Right lobe of liver (tissue), 6 donors: ENCODE results near the gene SPAG6. TPM values are rescaled to one million over a fixed set of nuclear protein-coding genes. Genes with fewer than 3 reads are reported as not detected.
A peak's percentile ranks its signal among the peaks of the same experiment; 100 is the strongest.

Experiments
- ATAC-seq, 4 donors: fragments of 200-7000 bp; cut with Tn5 transposase; one replicate each; pipeline ENCODE4 v1.9.1; 2020; ENCODE audit warnings: mild to moderate bottlenecking in 4 of 4, moderate library complexity in 4 of 4
- DNase-seq, 3 donors: peaks; one replicate each; pipeline ENCODE4 v3.0.0-alpha.2; 2020
- H3K27ac ChIP-seq, 3 donors: fragments of 200-600 bp; one replicate each; pipeline ENCODE4 v1.8.0; 2022
- H3K27me3 ChIP-seq, 2 donors: fragments of 200-600 bp; one replicate each; pipeline ENCODE4 v1.8.0; 2022
- H3K36me3 ChIP-seq, 4 donors: fragments of 200-600 bp; sonication (generic) in 1 of 4; one replicate each; pipeline versions ENCODE4 v1.5.1 to v1.8.0; 2017 to 2022; ENCODE audit warnings: control low read depth in 1 of 4
- H3K4me1 ChIP-seq, 4 donors: fragments of 200-600 bp; sonication (generic) in 1 of 4; one replicate each; pipeline versions ENCODE4 v1.5.1 to v1.8.0; 2017 to 2022; ENCODE audit warnings: control low read depth in 1 of 4
- H3K4me3 ChIP-seq, 3 donors: fragments of 200-600 bp; one replicate each; pipeline ENCODE4 v1.8.0; 2022
- H3K9me3 ChIP-seq, 4 donors: fragments of 200-600 bp; sonication (generic) in 1 of 4; one replicate each; pipeline versions ENCODE4 v1.5.1 to v1.8.0; 2017 to 2022; ENCODE audit warnings: control low read depth in 1 of 4
- CTCF ChIP-seq, 4 donors: fragments of 200-600 bp in 3 of 4; fragments of 450-650 bp in 1 of 4; IDR thresholded peaks; one replicate each; pipeline versions ENCODE4 v1.5.1 to v1.8.0; 2016 to 2022; ENCODE audit warnings: antibody characterized with exemption in 4 of 4, mild to moderate bottlenecking in 2 of 4
- POLR2A ChIP-seq: fragments of 450-650 bp; IDR thresholded peaks from one replicate; pipeline ENCODE4 v1.6.1; 2017; ENCODE audit warnings: antibody characterized with exemption, mild to moderate bottlenecking
- WGBS: methylation state at CpG from one replicate; pipeline ENCODE4 v1.1.6; 2018; ENCODE audit warnings: low coverage, low lambda C conversion rate; ENCODE audit not compliant: insufficient coverage; ENCODE audit errors: missing lambda C conversion rate; 5-methylcytosine and 5-hydroxymethylcytosine counted together
- intact Hi-C, 2 donors: fragments of 100-400 bp; cut with DNase I; formaldehyde crosslinking; loops; one replicate each; pipeline versions ENCODE4 v1.11.2 to v1.14.1; 2022
- total RNA-seq, 6 experiments: library from RNA; depleted of rRNA in 2 of 6; stranded (reverse); fragments of >200 nt in 2 of 6; fragmentation: NEBNext Ultra II Directional in 3 of 6; extraction: Animal tissue kit (Norgen Biotek cat#: 25700) in 3 of 6; gene quantifications; one replicate each; pipeline versions ENCODE4 v1.1.0 to v1.2.4, GENCODE V29; 2016 to 2023
- donor health status: DM: no; HTN: yes; CAD: no.
- donor health status: DM: no; HTN: no; CAD: no.
- donor health status: DM: no; HTN: no; CAD: no.
- donor health status: DM: no; HTN: yes; CAD: no.
- donor health status: DM: no; HTN: yes; CAD: no.

The SPAG6 gene
- total RNA-seq, 6 experiments from 2014 or later, result not detected

DNA sequence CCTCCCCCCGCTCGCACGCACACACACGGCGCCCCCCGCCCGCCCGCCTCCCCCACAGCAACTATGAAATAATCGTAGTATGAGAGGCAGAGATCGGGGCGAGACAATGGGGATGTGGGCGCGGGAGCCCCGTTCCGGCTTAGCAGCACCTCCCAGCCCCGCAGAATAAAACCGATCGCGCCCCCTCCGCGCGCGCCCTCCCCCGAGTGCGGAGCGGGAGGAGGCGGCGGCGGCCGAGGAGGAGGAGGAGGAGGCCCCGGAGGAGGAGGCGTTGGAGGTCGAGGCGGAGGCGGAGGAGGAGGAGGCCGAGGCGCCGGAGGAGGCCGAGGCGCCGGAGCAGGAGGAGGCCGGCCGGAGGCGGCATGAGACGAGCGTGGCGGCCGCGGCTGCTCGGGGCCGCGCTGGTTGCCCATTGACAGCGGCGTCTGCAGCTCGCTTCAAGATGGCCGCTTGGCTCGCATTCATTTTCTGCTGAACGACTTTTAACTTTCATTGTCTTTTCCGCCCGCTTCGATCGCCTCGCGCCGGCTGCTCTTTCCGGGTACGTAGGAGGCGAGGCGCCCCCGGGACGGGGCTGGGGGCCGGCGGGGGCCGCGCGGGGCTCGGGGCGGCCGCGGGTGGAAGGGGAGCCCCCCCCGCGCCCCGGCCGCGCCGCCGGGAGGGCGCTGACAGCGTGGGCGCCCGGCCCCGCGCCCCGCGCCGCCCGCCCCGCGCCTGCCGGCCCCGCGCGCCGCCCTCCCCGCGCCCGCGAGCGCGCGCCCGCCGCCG lies 24.0 kb upstream of the SPAG6 start:
- H3K4me3 ChIP-seq, result peak overlapping the region; percentile 77 to 86 (median 80)
- H3K9me3 ChIP-seq, result no peaks in the 10 kb centered on the region
- peaks cover 0 to 45% (median 3%) of the 10 kb centered on the region in 4 donors for H3K4me1 ChIP-seq
- 0% methylated on average over 36 of the region's 114 CpGs for WGBS
- peak; percentile 65 to 82 (median 72) for DNase-seq
- H3K27me3 ChIP-seq, result no peaks in the 10 kb centered on the region
- peak overlapping the region; percentile 89 to 91 (median 90) for H3K27ac ChIP-seq
- no peaks in the 10 kb centered on the region for H3K36me3 ChIP-seq
- intact Hi-C loops, result no loop called here
- TF ChIP-seq CTCF (IDR thresholded peaks at IDR 0.05) (no peak), POLR2A (peak; percentile 59)
- peak; percentile 15 to 49 (median 42) for ATAC-seq

GRCh38 chr10:22321924-22322640 lies 23.2 kb upstream of the SPAG6 start:
- peak in 1 of 4 donors; percentile 0 for ATAC-seq
- Histone ChIP-seq H3K36me3 (no peaks in the 10 kb centered on the region), H3K9me3 (no peaks in the 10 kb centered on the region), H3K27ac (no peak overlapping the region), H3K4me3 (peak overlapping the region; percentile 60 to 65 (median 62)), H3K4me1 (peaks cover 0 to 43% (median 3%) of the 10 kb centered on the region in 4 donors), H3K27me3 (no peaks in the 10 kb centered on the region)
- DNase-seq, result peak in 2 of 3 donors; percentile 30 to 53
- TF ChIP-seq CTCF (IDR thresholded peaks at IDR 0.05) (no peak), POLR2A (no peak)
- under 1% methylated on average over 11 of the region's 57 CpGs for WGBS
- intact Hi-C loops, result no loop called here

DNA sequence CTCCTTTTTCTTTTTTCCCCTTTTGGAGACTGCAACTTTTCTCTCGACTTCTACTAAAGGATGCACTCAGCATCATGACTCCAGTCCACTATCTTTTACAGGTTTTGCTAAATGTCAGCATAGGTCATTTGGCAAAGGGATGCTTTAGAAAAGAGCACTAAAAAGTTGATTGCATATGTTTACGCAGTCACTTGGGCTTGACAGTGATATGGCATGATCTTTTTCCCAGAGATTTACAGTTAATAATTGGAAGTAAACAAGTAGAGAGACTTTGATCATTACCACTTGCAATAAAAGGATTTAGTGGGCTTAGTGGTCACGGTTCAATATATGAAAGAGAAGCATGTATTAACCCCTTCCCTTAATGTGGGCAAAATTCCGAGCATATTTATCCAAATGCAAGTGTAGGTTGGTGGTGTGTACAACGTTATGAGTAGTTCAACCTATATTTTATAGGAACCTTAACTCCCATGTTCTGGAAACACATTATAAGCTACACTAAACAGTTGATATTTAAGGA lies 22.6 kb upstream of the SPAG6 start:
- H3K27ac ChIP-seq, result no peak overlapping the region
- peaks cover 0 to 4% (median under 1%) of the 10 kb centered on the region in 4 donors for H3K36me3 ChIP-seq
- intact Hi-C loops, result no loop called here
- no peaks in the 10 kb centered on the region for H3K9me3 ChIP-seq
- WGBS, result 56% methylated on average over 5 of the region's 5 CpGs
- ATAC-seq, result no peak
- H3K4me1 ChIP-seq, result peaks cover 0 to 36% (median 0%) of the 10 kb centered on the region in 4 donors
- H3K4me3 ChIP-seq, result peak overlapping the region; percentile 60 to 65 (median 62)
- no peak for DNase-seq
- no peaks in the 10 kb centered on the region for H3K27me3 ChIP-seq
- no peak for TF ChIP-seq CTCF (IDR thresholded peaks at IDR 0.05)
- TF ChIP-seq POLR2A, result no peak

DNA sequence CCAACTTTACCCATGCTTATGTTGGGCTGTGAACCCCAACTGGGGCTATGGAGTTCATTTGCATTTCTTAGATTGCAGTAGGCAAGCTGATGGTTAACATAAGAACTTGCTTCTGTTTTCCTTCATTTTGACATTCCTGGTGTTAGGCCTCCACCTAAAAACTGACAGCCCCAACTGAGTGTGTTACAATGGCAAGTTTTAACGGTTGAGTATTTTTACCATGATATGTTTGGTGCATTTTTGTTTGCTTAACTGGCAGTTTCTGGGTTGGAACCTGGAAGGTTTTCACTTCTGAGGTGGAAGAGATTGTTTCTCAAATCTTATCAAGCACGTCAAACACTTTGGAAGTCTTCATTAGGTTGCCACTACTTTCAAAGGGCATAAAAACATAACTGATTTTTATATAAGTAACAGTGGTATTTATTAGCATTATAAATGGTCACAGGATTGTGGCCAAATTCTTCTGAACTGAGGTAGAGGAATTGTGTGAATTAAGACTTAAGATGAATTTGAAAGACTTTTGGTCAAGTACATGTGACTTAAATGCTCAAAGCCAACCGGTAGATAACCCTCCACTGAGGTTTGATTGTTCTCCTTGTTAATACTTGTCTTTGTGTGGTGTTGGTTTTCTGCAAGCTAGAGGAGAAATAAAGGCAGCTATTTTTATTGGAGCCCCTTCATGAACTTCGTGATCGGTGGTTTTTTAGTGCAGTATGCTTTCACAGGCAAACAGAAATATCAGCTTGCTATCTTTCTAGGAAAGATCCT lies 21.6 kb upstream of the SPAG6 start:
- peaks cover 0 to 7% (median 3%) of the 10 kb centered on the region in 4 donors for H3K36me3 ChIP-seq
- H3K27me3 ChIP-seq, result no peaks in the 10 kb centered on the region
- TF ChIP-seq CTCF (IDR thresholded peaks at IDR 0.05), result no peak
- no peak for TF ChIP-seq POLR2A
- DNase-seq, result no peak
- ATAC-seq, result no peak
- H3K9me3 ChIP-seq, result no peaks in the 10 kb centered on the region
- no peak overlapping the region for H3K4me3 ChIP-seq
- no peak overlapping the region for H3K27ac ChIP-seq
- 64% methylated on average over 5 of the region's 5 CpGs for WGBS
- intact Hi-C loops, result no loop called here
- peaks cover 0 to 35% (median 0%) of the 10 kb centered on the region in 4 donors for H3K4me1 ChIP-seq
